Muscle layer of duodenum (tissue), 2 donors: Measurements from ENCODE around the gene NOLC1.
A peak's percentile ranks its signal among the peaks of the same experiment; 100 is the strongest.

Experiments used
- H3K27ac ChIP-seq: one replicate; pipeline ENCODE4 v1.7.0; 2013; ENCODE audit warnings: mild to moderate bottlenecking, low read length
- H3K27me3 ChIP-seq: one replicate; pipeline ENCODE4 v1.7.0; 2013; ENCODE audit warnings: low read depth, mild to moderate bottlenecking, control low read depth, low read length
- H3K36me3 ChIP-seq, 2 donors: one replicate each; pipeline ENCODE4 v1.7.0; 2013; ENCODE audit warnings: low read length in 2 of 2, control low read depth in 1 of 2, mild to moderate bottlenecking in 1 of 2; ENCODE audit not compliant: insufficient read depth in 2 of 2, control insufficient read depth in 1 of 2
- H3K4me1 ChIP-seq, 2 donors: one replicate each; pipeline ENCODE4 v1.7.0; 2013; ENCODE audit warnings: low read length in 2 of 2, mild to moderate bottlenecking in 2 of 2, control low read depth in 1 of 2, moderate library complexity in 1 of 2; ENCODE audit not compliant: insufficient read depth in 2 of 2, control insufficient read depth in 1 of 2
- H3K4me3 ChIP-seq, 2 donors: one replicate each; pipeline ENCODE4 v1.7.0; 2013; ENCODE audit warnings: low read length in 2 of 2, low read depth in 1 of 2, mild to moderate bottlenecking in 1 of 2
- H3K9me3 ChIP-seq, 2 donors: one replicate each; pipeline ENCODE4 v1.7.0; 2013; ENCODE audit warnings: low read length in 2 of 2, control low read depth in 1 of 2, mild to moderate bottlenecking in 1 of 2; ENCODE audit not compliant: control insufficient read depth in 1 of 2
- donor health status: healthy.

The NOLC1 gene

DNA sequence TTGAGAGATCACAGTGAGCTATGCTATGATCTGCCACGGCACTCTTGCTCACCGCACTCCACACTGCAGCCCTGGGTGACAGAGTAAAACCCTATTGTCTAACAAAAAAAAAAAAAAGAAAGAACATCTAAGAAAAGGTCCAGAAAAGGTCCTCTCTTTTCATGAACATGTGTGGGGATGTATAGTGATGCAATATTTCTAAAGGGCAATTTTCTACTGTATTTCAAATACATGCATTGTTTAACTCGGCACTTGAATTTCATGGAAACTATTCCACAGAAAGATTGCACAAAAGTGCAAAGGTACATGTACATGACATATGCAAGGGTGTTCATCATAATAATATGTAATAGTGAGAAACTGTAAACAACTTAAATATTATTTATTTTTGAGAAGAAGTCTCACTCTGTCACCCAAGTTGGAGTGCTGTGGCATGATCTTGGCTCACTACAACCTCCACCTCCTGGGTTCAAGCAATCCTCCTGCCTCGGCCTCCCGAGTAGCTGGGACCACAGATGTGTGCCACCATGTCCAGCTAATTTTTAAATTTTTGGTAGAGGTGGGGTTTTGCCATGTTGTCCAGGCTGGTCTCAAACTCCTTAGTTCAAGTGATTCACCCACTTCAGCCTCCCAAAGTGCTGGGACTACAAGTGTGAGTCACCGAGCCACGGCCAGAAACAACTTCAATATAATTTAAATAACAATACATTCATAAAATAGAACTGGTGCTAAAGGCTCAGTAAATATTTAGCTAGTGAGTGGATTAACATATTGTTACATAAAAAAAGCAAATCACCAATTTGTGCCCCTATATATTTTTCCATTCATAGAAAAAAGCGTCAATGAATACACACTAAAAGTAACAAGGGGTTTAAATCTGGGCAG, 20.7 kb upstream of the NOLC1 start:
- Histone ChIP-seq H3K9me3 (no peaks in the 10 kb centered on the region), H3K36me3 (peaks cover 0 to 6% of the 10 kb centered on the region in 2 donors), H3K27ac (no peak overlapping the region), H3K27me3 (no peaks in the 10 kb centered on the region), H3K4me1 (peaks cover 0 to 22% of the 10 kb centered on the region in 2 donors), H3K4me3 (no peak overlapping the region)

DNA sequence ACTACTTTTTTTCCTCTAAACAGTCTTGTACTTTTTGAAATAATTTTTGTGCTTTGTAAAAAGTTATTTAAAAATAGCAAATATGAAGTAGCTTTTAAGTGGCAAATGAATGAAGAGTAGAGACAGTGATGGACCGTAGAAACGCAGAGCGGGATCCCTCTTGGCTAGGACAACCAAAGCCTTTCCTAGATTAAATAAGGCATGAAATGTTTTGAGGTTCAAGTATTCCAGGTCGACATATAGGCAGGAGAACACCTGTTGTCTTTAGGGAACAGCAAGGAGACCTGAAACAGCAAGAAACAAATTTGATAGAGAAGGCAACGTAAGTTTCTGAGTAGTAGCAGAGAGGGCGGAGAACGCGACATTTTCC, 20.0 kb upstream of the NOLC1 start:
- Histone ChIP-seq H3K4me3 (peak overlapping the region; percentile 92 to 95), H3K27me3 (no peaks in the 10 kb centered on the region)

DNA sequence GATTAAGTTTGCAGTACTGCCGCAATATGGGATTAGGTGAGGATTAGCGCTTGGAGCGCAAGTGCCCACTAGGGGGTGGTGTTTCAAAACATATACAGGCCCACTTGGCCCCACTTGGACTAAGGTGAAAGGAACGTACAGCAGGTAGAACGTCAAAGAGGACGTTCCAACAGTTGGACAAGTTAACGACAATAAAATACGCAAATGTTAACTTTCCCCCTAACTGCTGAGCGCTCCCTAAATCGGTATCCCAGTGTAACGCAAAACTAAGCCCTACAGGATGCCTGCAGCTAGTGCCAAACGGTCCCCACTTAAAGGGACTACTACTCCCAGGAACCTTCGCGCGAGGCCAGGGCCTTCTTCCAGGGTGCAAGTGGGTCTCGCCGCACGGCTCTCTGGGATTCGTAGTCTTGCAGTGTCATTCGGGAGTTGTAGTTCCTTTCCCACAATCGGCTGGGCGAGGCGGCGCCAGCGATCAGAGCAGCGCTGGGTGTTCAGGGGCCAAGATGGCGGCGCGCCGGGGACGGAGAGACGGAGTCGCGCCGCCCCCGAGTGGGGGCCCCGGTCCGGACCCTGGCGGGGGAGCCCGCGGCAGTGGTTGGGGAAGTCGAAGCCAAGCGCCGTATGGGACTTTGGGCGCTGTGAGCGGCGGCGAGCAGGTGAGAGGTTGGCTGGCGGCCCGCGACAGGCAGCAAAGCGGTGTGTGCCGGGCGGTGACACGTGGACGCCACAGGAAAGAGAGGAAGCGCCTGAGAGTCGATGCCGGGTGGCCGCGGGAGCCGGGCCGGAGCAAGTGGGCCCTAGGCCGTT, 19.4 kb upstream of the NOLC1 start, which contains the start of gene PPRC1:
TSS of gene PPRC1 (plus strand) at position 478 of the 810 bp plus-strand sequence. CDS start at position 507, 29 bp downstream.
- H3K36me3 ChIP-seq: peaks cover under 1 to 8% of the 10 kb centered on the region in 2 donors
- peak within 1 kb of the TSS; percentile 80 for H3K27ac ChIP-seq
- H3K27me3 ChIP-seq: no peaks in the 10 kb centered on the region
- no peaks in the 10 kb centered on the region for H3K9me3 ChIP-seq
- peak within 1 kb of the TSS; percentile 92 to 95 for H3K4me3 ChIP-seq
- H3K4me1 ChIP-seq: peaks cover 0 to 26% of the 10 kb centered on the region in 2 donors

More for the DNA sequence above, 20.0 kb upstream of the NOLC1 start:
- Histone ChIP-seq H3K36me3 (peaks cover 0 to 6% of the 10 kb centered on the region in 2 donors), H3K9me3 (no peaks in the 10 kb centered on the region), H3K4me1 (peaks cover 0 to 26% of the 10 kb centered on the region in 2 donors), H3K27ac (peak overlapping the region; percentile 80)

DNA sequence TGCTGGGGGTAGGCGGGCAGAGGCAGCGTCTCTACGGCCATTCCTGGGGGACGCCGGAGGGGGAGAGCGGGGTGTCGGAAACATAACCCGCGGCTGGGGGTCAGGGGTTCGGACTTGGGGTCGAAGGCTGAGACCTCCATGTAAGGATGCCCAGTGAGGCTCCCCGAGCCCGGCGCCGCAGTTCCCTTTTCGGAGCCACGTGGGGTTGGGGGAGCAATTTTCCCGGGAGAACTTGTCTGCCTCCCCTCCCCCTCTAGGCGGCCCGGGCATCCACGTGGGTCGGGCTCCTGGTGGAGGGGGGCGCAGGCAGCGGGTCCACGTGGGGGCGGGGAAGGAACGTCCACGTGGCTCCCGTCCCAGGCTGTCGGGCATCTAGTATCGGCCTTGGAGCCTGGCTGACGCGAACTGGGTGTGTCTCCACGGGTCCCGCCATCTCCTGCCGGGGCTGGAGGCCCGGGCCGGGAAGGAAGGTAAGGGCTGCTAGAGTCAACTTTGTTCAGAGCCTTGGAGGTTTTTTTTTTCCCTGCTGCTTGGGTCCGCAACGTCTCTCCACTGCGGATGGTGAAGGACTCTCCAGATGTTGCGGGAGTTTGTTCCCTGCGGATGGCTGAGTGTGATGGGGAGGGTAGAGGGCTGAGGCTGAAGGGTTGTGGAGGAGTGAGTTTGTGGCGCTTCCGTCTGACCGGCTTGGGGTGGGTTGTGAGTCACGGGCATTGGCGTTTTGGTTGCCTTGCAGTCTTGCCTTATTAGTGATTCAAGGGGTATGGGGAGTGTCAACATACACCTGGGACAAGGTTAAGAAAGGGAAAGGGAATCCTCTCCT, 18.6 kb upstream of the NOLC1 start:
- peaks cover 0 to 26% of the 10 kb centered on the region in 2 donors for H3K4me1 ChIP-seq

DNA sequence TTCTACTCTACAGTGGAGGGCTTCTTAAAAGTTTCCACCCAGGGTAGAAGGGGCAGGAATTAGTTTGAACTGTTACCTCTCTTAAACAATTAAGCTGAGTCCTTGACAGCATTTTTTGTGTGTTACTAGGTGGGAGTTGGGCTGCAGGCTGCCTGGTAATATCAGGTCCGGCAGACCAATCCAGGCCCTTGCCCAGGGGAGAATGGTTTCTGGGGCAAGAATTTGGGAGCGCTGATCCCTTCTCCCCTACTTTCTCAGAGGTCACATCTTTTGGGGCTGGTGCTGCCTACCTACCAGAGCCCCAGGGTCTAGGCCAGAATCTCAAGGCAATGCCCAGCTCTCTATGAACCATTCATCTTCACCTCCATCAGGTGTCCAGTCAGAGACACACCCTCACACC, 17.8 kb upstream of the NOLC1 start:
- Histone ChIP-seq H3K27ac (peak overlapping the region; percentile 74), H3K36me3 (peaks cover 17 to 24% of the 10 kb centered on the region in 2 donors), H3K27me3 (no peaks in the 10 kb centered on the region), H3K9me3 (no peaks in the 10 kb centered on the region), H3K4me3 (peak overlapping the region; percentile 92 to 95), H3K4me1 (peaks cover 0 to 26% of the 10 kb centered on the region in 2 donors)

More for the DNA sequence above, 18.6 kb upstream of the NOLC1 start:
- peak overlapping the region; percentile 92 to 95 for H3K4me3 ChIP-seq
- no peaks in the 10 kb centered on the region for H3K9me3 ChIP-seq
- H3K36me3 ChIP-seq: peaks cover 9 to 16% of the 10 kb centered on the region in 2 donors
- H3K27me3 ChIP-seq: no peaks in the 10 kb centered on the region
- H3K27ac ChIP-seq: peak overlapping the region; percentile 80

DNA sequence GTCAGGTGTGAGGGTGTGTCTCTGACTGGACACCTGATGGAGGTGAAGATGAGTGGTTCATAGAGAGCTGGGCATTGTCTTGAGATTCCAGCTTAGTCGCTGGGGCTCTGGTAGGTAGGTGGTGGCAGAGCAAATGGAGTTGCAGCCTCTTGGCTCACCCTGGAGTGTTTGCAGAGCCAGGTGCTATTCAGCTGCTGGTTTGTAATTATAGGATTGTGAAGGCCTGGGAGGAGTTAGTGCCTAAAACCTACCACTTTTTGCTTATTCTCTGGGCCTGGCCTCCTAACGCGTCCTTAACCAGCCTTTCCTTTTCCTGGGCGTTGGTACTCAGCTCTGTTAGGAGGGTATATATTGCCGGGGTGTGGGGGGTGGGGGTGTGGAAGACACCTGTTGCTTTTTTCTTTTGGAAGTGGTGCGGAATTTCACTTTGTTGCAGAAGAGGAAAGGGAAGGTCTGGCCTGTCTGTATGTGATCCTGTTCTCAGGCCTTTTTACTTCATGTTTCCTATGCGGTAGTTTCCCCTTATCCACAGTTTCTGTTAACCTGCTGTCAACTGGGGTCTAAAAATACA, 16.1 kb upstream of the NOLC1 start:
- peaks cover 33 to 40% of the 10 kb centered on the region in 2 donors for H3K36me3 ChIP-seq
- H3K9me3 ChIP-seq: no peaks in the 10 kb centered on the region
- no peak overlapping the region for H3K27ac ChIP-seq
- no peaks in the 10 kb centered on the region for H3K27me3 ChIP-seq
- H3K4me1 ChIP-seq: peaks cover 0 to 26% of the 10 kb centered on the region in 2 donors
- no peak overlapping the region for H3K4me3 ChIP-seq

DNA sequence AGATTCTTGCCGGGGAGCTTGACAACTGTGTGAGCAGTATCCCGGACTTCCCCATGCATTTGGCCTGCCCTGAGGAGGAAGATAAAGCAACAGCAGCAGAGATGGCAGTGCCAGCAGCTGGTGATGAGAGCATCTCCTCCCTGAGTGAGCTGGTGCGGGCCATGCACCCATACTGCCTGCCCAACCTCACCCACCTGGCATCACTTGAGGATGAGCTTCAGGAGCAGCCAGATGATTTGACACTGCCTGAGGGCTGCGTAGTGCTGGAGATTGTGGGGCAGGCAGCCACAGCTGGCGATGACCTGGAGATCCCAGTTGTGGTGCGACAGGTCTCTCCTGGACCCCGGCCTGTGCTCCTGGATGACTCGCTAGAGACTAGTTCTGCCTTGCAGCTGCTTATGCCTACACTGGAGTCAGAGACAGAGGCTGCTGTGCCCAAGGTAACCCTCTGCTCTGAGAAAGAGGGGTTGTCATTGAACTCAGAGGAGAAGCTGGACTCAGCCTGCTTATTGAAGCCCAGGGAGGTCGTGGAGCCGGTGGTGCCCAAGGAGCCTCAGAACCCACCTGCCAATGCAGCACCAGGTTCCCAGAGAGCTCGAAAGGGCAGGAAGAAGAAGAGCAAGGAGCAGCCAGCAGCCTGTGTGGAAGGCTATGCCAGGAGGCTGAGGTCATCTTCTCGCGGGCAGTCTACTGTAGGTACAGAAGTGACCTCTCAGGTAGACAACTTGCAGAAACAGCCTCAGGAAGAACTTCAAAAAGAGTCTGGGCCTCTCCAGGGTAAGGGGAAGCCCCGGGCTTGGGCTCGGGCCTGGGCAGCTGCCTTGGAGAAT, 12.7 kb upstream of the NOLC1 start:
- Histone ChIP-seq H3K36me3 (peaks cover 55 to 56% of the 10 kb centered on the region in 2 donors), H3K9me3 (no peaks in the 10 kb centered on the region), H3K27ac (no peak overlapping the region), H3K4me3 (no peak overlapping the region), H3K27me3 (no peaks in the 10 kb centered on the region), H3K4me1 (peaks cover 0 to 18% of the 10 kb centered on the region in 2 donors)

DNA sequence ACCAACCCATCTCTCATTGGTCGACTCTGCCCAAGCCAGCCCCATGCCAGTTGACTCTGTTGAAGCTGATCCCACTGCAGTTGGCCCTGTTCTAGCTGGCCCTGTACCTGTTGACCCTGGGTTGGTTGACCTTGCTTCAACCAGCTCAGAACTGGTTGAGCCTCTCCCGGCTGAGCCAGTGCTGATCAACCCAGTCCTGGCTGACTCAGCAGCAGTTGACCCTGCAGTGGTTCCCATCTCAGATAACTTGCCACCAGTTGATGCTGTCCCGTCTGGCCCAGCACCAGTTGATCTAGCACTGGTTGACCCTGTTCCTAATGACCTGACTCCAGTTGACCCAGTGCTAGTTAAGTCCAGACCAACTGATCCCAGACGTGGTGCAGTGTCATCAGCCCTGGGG, 12.0 kb upstream of the NOLC1 start:
- Histone ChIP-seq H3K27me3 (no peaks in the 10 kb centered on the region), H3K27ac (no peak overlapping the region), H3K9me3 (no peaks in the 10 kb centered on the region), H3K36me3 (peaks cover 61 to 63% of the 10 kb centered on the region in 2 donors), H3K4me3 (no peak overlapping the region), H3K4me1 (peaks cover 0 to 11% of the 10 kb centered on the region in 2 donors)

DNA sequence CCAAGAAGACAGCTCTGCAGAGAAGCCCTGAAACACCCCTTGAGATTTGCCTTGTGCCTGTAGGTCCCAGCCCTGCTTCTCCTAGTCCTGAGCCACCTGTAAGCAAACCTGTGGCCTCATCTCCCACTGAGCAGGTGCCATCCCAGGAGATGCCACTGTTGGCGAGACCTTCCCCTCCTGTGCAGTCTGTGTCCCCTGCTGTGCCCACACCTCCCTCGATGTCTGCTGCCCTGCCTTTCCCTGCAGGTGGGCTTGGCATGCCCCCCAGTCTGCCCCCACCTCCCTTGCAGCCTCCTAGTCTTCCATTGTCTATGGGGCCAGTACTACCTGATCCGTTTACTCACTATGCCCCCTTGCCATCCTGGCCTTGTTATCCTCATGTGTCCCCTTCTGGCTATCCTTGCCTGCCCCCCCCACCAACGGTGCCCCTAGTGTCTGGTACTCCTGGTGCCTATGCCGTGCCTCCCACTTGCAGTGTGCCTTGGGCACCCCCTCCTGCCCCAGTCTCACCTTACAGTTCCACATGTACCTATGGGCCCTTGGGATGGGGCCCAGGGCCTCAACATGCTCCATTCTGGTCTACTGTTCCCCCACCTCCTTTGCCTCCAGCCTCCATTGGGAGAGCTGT, 11.2 kb upstream of the NOLC1 start:
- no peaks in the 10 kb centered on the region for H3K27me3 ChIP-seq
- no peak overlapping the region for H3K4me3 ChIP-seq
- peaks cover 0 to 5% of the 10 kb centered on the region in 2 donors for H3K4me1 ChIP-seq
- H3K36me3 ChIP-seq: peaks cover 61 to 66% of the 10 kb centered on the region in 2 donors
- H3K9me3 ChIP-seq: no peaks in the 10 kb centered on the region
- H3K27ac ChIP-seq: no peak overlapping the region
